ENCODE data around the gene ZXDB. TPM values are rescaled to one million over a fixed set of nuclear protein-coding genes. Genes with fewer than 3 reads are reported as not detected.

The ZXDB gene
- total RNA-seq, 1 experiment from 2014 or later = 11.1 TPM

Other genes starting within 250 kb of the ZXDB start
- not detected in 2 replicates for gene NLRP2B, start 88.2 kb downstream of the ZXDB start, total RNA-seq (2014; rRNA removed)